ENCODE data around the gene THBS2. TPM values are rescaled to one million over a fixed set of nuclear protein-coding genes. Genes with fewer than 3 reads are reported as not detected.

Gene THBS2
- total RNA-seq, 1 experiment from 2014 or later: 0.39 TPM

DNA sequence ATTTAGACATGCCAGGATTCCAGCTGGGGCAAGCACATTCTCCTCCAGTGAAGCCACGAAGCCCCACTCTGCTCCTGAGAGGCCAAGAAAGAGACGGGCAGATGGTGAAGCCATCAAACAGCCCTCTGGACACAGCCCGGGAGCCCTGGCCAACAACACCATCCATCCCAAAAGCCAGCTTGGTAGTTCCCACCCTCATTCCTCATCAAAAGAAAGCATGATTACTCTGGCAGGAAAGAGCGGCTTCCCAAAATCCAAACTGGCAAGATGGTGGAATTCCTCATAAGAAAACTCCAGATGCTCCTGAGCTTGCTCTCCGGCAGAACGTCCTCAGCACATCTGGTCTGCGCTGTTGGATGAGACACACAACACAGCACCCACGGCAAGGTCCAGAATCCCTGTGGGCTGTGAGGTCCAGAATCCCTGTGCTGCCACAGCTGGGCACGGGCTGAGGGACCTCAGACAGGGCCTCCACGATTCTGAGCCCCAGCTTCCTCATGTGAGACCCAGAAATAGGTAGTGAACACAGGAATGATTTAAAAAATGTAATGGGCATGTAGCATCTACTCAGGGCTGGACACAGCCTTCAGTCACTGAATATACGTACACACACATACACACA is 52.6 kb downstream of the THBS2 start:
- POLR2A ChIA-PET: no interaction called here
- no peak overlapping the region for H3K4me2 ChIP-seq (ENCODE audit: low read length)
- intact Hi-C loops (cut with micrococcal nuclease): no loop called here
- H4K20me1 ChIP-seq (ENCODE audit: insufficient read depth): no peaks in the 10 kb centered on the region
- no peak overlapping the region for H3K27ac ChIP-seq (ENCODE audit: low read depth, low read length)
- CTCF ChIA-PET: no interaction called here
- no peak overlapping the region for H3K4me3 ChIP-seq (replicated peaks in 1 of 2; ENCODE audit: low read depth in 1 of 2, low read length in 2 of 2)
- H3K9ac ChIP-seq (ENCODE audit: low read length): no peak overlapping the region
- TF ChIP-seq ZNF274 (IDR thresholded peaks at IDR 0.05; ENCODE audit: low read depth, low read length) (no peak), EZH2 (IDR thresholded peaks at IDR 0.05) (no peak), POLR2A (IDR thresholded peaks at IDR 0.05; ENCODE audit: borderline replicate concordance, extremely low read depth, insufficient read depth, insufficient read length) (no peak), POLR2AphosphoS5 (IDR thresholded peaks at IDR 0.05; ENCODE audit: low read depth, low read length) (no peak), CEBPB (IDR thresholded peaks at IDR 0.05; ENCODE audit: low read depth) (no peak), SIN3A (IDR thresholded peaks at IDR 0.05; ENCODE audit: low read depth) (no peak), ELF1 (IDR thresholded peaks at IDR 0.05; ENCODE audit: borderline replicate concordance, low read depth) (no peak), SRF (IDR thresholded peaks at IDR 0.05; ENCODE audit: low read depth) (no peak), SP1 (IDR thresholded peaks at IDR 0.05; ENCODE audit: low read depth) (no peak), FOSL1 (IDR thresholded peaks at IDR 0.05; ENCODE audit: low read depth) (no peak), RAD21 (IDR thresholded peaks at IDR 0.05; ENCODE audit: low read depth) (no peak), EZH2phosphoT487 (IDR thresholded peaks at IDR 0.05; ENCODE audit: borderline replicate concordance) (no peak), JUND (IDR thresholded peaks at IDR 0.05) (no peak), ZBTB33 (IDR thresholded peaks at IDR 0.05; ENCODE audit: extremely low read depth, insufficient replicate concordance, low read length) (no peak), TCF7L2 (IDR thresholded peaks at IDR 0.05; ENCODE audit: borderline replicate concordance, extremely low read depth, insufficient read depth, insufficient read length) (no peak), ZFX (IDR thresholded peaks at IDR 0.05) (no peak), EGR1 (IDR thresholded peaks at IDR 0.05; ENCODE audit: low read depth) (no peak)
- TF ChIP-seq, protein P1, sequence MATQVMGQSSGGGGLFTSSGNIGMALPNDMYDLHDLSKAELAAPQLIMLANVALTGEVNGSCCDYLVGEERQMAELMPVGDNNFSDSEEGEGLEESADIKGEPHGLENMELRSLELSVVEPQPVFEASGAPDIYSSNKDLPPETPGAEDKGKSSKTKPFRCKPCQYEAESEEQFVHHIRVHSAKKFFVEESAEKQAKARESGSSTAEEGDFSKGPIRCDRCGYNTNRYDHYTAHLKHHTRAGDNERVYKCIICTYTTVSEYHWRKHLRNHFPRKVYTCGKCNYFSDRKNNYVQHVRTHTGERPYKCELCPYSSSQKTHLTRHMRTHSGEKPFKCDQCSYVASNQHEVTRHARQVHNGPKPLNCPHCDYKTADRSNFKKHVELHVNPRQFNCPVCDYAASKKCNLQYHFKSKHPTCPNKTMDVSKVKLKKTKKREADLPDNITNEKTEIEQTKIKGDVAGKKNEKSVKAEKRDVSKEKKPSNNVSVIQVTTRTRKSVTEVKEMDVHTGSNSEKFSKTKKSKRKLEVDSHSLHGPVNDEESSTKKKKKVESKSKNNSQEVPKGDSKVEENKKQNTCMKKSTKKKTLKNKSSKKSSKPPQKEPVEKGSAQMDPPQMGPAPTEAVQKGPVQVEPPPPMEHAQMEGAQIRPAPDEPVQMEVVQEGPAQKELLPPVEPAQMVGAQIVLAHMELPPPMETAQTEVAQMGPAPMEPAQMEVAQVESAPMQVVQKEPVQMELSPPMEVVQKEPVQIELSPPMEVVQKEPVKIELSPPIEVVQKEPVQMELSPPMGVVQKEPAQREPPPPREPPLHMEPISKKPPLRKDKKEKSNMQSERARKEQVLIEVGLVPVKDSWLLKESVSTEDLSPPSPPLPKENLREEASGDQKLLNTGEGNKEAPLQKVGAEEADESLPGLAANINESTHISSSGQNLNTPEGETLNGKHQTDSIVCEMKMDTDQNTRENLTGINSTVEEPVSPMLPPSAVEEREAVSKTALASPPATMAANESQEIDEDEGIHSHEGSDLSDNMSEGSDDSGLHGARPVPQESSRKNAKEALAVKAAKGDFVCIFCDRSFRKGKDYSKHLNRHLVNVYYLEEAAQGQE (IDR thresholded peaks at IDR 0.05; ENCODE audit: low read depth): no peak
- RAD21 ChIA-PET (ENCODE audit: low non-redundant PET in 1 of 2, low total read pairs in 2 of 2, uncharacterized antibody in 2 of 2, unreplicated experiment in 2 of 2): no interaction called here
- no peaks in the 10 kb centered on the region for H3K27me3 ChIP-seq (ENCODE audit: insufficient read depth, low read length)
- BruUV-seq (replicated peaks): no TSS peak
- no peaks in the 10 kb centered on the region for H3K9me2 ChIP-seq (ENCODE audit: insufficient read depth)
- H3K36me3 ChIP-seq (ENCODE audit: control insufficient read depth in 1 of 2, insufficient read depth in 2 of 2, low read length in 2 of 2): no peaks in the 10 kb centered on the region
- ATAC-seq (no peak), DNase-seq (ENCODE audit: low read depth, low spot score) (no peak)
- no peaks in the 10 kb centered on the region for H3K4me1 ChIP-seq (ENCODE audit: control insufficient read depth in 1 of 2, insufficient read depth in 2 of 2, low read length in 2 of 2)
- H3K9me3 ChIP-seq (ENCODE audit: control insufficient read depth in 1 of 2, insufficient read depth in 1 of 2, low read depth in 1 of 2, low read length in 2 of 2): no peaks in the 10 kb centered on the region
- H2AFZ ChIP-seq (ENCODE audit: low read depth, low read length, poor library complexity, severe bottlenecking): no peak overlapping the region
- H3K79me2 ChIP-seq (ENCODE audit: insufficient read depth, low read length): no peaks in the 10 kb centered on the region

Data from HCT116 (cell line).